HL-60/S4 (cell line): Measurements from ENCODE around the gene SNRNP70.

Experiments used
- in situ Hi-C: fragments of 300-500 bp; cut with MboI; formaldehyde crosslinking; loops from 2 replicates; pipeline ENCODE4 v1.14.3; 2022; ENCODE audit warnings: low sequenced_read_pairs

The SNRNP70 gene

GRCh38 chr19:49098795-49099194, 13.5 kb downstream of the SNRNP70 start:
- in situ Hi-C loops, result loop anchor here (5.0 kb wide), 1 partner anchor 104 kb away; no protein-coding TSS in a partner anchor

GRCh38 chr19:49101160-49101559, 15.9 kb downstream of the SNRNP70 start:
- in situ Hi-C loops, result no loop called here

DNA sequence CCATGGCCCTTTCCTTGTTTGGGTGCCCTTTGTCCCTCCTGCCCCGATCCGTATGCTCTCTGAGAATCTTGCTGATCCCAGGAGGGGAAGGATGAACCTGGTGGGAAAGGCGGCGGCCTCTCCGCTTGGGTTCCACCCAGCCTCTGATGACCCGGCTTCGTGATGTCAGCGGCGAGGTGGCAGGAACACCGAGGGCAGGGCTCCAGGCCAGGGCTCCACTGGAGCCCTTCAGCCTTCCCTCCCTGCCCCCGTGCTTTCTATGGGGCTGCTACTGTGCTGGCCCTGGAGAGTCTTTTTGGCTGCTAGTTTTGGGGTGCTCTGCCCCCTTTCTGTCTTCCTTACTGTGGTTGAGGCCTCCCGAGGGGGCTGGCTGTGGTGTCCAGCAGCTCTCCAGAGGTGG, 17.1 kb downstream of the SNRNP70 start:
- in situ Hi-C loops, result no loop called here

GRCh38 chr19:49103331-49104085, 18.3 kb downstream of the SNRNP70 start:
- in situ Hi-C loops, result no loop called here

GRCh38 chr19:49104229-49104864, 19.1 kb downstream of the SNRNP70 start:
- in situ Hi-C loops, result no loop called here

- in situ Hi-C loops, result no loop called here
These were observed 21.4 kb downstream of the SNRNP70 start for GRCh38 chr19:49106648-49107135.

DNA sequence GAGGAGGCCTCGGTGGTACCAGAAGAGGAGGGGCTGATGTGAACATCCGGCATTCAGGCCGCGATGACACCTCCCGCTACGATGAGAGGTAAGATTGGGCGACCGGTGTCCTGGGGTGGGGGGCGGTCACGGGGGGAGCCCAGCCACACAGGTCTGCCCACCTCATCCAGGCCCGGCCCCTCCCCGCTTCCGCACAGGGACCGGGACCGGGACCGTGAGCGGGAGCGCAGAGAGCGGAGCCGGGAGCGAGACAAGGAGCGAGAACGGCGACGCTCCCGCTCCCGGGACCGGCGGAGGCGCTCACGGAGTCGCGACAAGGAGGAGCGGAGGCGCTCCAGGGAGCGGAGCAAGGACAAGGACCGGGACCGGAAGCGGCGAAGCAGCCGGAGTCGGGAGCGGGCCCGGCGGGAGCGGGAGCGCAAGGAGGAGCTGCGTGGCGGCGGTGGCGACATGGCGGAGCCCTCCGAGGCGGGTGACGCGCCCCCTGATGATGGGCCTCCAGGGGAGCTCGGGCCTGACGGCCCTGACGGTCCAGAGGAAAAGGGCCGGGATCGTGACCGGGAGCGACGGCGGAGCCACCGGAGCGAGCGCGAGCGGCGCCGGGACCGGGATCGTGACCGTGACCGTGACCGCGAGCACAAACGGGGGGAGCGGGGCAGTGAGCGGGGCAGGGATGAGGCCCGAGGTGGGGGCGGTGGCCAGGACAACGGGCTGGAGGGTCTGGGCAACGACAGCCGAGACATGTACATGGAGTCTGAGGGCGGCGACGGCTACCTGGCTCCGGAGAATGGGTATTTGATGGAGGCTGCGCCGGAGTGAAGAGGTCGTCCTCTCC, 22.6 kb downstream of the SNRNP70 start:
- in situ Hi-C loops, result no loop called here

DNA sequence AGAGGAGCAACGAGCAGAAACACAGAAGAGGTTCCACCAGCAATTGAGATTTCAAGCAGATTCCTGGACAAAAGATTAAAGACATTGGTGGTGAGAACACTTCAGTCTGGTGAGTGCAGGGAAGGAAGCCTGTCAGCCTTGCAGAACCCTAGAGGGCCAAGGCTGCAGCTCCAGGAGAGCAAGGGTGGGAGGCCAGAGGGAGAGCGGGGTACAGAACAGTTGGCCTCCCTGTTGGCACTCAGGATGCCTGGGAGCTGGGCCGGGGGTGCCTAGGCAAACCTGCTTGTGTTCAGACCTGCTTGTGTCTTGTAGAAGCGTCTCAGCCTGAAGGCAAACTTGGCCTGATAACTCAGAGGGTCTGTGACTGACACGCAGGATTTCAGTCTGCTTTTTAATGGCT, 23.8 kb downstream of the SNRNP70 start:
- in situ Hi-C loops, result no loop called here

- in situ Hi-C loops, result no loop called here
These were observed 24.4 kb downstream of the SNRNP70 start for GRCh38 chr19:49109569-49110233.

GRCh38 chr19:49110567-49110966, 25.3 kb downstream of the SNRNP70 start:
- in situ Hi-C loops, result no loop called here

GRCh38 chr19:49111218-49111998, 26.2 kb downstream of the SNRNP70 start:
- in situ Hi-C loops, result no loop called here

DNA sequence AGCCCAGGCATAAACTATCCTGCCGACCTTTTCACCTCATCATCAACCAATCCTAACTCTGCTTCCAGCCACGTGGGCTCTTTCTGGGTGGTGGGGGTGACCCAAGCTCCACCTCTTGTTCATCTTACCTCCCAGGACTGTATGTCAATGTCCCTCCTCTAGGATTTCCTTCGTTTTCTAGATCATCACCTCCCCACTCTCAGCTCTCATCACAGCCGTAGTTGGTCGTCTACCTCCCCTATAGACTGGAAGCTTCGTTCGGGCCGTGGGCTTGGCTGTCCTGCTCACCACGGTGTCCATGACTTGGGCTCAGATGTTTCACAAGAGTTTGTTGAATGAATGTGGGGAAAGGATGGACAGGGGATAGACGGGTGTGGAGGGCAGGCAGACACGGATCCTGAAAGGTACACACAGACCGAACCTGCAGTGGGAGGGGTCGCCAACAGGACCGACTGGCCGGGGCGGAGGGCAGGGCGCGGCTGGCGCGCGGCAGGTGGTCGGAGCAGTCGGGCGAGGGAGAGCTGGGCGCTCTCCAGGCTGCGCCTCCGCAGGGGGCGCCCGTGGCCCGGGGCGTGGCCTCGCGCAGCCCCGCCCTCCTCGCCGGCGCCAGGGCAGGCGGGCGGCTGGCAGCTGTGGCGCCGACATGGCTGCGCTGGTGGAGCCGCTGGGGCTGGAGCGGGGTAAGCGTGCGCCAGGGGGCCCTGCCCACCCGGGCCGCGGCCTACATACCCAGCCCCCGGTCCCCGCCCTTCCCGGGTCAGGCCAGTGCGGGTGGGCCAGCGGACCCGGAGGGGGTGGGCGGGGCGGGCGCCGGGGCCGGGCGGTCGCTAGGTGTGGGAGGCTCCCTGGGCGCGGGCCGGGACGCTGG, 28.7 kb downstream of the SNRNP70 start, which contains the start of gene LIN7B:
TSS of gene LIN7B (plus strand) at position 609 of the 868 bp plus-strand sequence. CDS start at position 644, 35 bp downstream.
- in situ Hi-C loops, result no loop called here

GRCh38 chr19:49114630-49115363, 29.5 kb downstream of the SNRNP70 start:
- in situ Hi-C loops, result no loop called here

DNA sequence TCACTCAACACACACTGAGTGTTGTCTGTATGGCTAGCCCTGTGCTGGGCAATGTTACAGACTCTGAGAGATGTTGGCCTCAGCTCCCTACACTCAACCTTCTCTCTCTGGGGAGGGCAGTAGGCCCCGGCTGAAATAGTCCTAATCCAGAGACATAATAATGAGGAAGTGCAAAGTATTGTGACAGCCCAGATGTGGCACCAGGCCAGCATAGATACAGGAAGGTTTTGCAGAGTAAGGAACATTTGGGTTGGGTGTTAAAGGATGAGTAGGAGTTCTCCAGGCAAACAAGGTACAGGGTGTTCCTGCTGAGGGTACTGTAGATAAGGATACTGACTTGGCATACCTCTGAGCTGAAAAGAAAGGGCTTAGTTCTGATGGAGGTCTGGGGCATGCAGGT, 31.3 kb downstream of the SNRNP70 start:
- in situ Hi-C loops, result no loop called here

DNA sequence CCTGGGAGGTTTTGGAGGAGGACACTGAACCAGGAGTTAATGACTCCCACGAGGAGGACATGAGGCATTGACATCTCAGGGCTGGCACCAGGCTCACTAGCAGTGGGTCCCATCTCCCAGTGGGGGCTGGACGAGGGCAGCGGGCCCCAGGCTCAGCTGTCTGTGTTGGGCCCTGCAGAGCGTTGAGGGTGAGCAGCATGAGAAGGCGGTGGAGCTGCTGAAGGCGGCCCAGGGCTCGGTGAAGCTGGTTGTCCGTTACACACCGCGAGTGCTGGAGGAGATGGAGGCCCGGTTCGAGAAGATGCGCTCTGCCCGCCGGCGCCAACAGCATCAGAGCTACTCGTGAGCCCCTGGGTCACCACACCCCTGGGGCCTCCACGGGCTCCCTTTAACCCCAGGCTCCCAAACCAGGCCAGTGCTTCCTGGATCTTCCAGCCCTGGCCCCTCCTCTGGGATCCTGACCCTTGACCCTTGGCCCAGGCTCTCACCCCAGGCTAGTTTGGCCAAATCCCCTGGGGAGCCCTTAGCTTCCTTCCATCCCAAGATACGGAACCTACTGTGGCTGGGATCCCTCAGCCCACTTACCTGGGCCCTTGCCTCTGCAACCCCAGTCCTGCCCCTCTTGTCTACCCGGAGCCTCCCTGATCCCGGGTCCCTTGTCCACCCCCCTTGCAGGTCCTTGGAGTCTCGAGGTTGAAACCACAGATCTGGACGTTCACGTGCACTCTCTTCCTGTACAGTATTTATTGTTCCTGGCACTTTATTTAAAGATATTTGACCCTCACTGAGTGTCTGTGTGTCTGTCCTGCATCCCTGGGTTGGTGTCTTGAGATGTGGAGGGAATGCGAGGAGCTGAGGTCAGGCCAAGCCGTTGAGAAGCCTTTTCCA, 32.7 kb downstream of the SNRNP70 start:
- in situ Hi-C loops, result no loop called here

DNA sequence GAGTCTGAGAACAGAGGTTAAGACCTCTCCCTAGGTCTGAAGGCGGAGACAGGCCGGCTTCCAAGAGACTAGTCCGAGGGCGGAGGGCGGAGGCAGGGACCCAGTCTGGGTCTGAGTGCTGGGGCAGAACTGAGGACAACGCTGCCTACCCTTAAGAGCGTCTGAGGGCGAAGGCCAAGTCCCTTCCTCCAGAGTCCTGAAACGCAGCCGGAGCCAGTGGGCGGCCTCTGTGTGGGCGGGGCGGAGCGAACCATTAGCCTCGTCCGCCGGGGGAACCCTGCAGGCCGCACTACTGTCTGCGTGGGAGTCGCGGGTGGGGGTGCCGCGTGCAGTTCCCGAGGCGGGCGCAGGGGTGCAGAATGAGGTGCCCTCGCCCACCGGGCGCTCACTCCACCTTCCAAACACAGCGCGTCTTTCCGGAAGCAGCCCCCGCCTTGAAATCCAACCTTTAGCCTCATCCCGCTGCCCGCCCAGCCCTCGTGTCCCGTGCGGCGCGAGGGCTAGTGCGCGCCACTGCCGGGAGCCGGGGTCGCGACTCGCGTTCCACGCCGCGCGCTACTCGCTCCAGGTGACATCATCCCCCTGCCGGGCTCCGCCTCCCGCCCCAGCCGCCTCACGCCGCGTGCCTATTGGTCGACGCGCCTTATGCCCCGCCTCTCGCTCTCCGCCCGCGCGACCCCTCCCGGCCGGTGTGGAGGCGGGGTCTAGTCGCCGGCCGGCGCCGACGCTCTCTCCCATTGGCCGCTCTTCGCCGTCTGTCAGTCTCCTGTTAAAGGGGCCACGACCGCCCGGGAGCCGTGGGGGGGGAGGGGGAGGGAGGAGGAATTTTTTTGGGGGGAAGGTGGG, 33.5 kb downstream of the SNRNP70 start, which contains the start of gene C19orf73:
TSS of gene C19orf73 (minus strand) at position 579 of the 846 bp plus-strand sequence. CDS start at position 458, 121 bp downstream.
- in situ Hi-C loops, result no loop called here
